GM12878 (cell line): ENCODE data around the gene ANKRD30A. TPM values are rescaled to one million over a fixed set of nuclear protein-coding genes. Genes with fewer than 3 reads are reported as not detected.

Source experiments
- ATAC-seq: fragments of 200-7000 bp; cut with Tn5 transposase; 3 replicates; pipeline ENCODE4 v1.9.1; 2020; ENCODE audit warnings: mild to moderate bottlenecking, moderate library complexity
- BruUV-seq: library from RNA; stranded (reverse); fragments of 400-500 nt; replicated peaks from 2 replicates; lab custom pipeline; 2021; lab: Mats Ljungman, UMichigan
- CTCF ChIA-PET: fragments of 300-600 bp; sonication (Branson Sonifier 250); formaldehyde crosslinking; extraction: SDS; loops from one replicate; lab custom pipeline; 2021; ENCODE audit warnings: inconsistent platforms; lab: Yijun Ruan, JAX
- POLR2A ChIA-PET: fragments of 350-600 bp; formaldehyde crosslinking; extraction: SDS; loops from one replicate; lab custom pipeline; 2021; ENCODE audit warnings: inconsistent platforms; lab: Charles Lee
- RAD21 ChIA-PET: fragments of 300-600 bp; sonication (Branson Sonifier 250); formaldehyde crosslinking; loops from one replicate; lab custom pipeline; 2023; ENCODE audit warnings: antibody characterized with exemption; ENCODE audit not compliant: unreplicated experiment; lab: Charles Lee
- SMC1A ChIA-PET: fragments of 300-600 bp; sonication (Branson Sonifier 250); formaldehyde crosslinking; loops from one replicate; lab custom pipeline; 2023; ENCODE audit not compliant: unreplicated experiment, uncharacterized antibody; lab: Charles Lee
- DNase-seq: peaks from one replicate; pipeline ENCODE4 v3.0.0-alpha.2; 2011; ENCODE audit warnings: low read depth, low spot score
- FAIRE-seq: peaks from 3 replicates; lab custom pipeline; 2011; peaks lifted over from hg19 to GRCh38; lab: Jason Lieb, UNC
- H2AFZ ChIP-seq: 2 replicates; pipeline ENCODE4 v1.6.0; 2011; ENCODE audit warnings: low read depth, low read length, control low read depth; ENCODE audit not compliant: control insufficient read depth
- H3K27ac ChIP-seq: 2 replicates; pipeline ENCODE4 v1.5.1; 2011; ENCODE audit warnings: control low read depth; ENCODE audit not compliant: control insufficient read depth, insufficient read depth
- H3K27me3 ChIP-seq, 2 experiments: replicated peaks in 1 of 2; 2 replicates each; pipeline versions ENCODE4 v1.6.0 to v1.6.1; 2011; ENCODE audit warnings: low read length in 1 of 2; ENCODE audit not compliant: control insufficient read depth in 2 of 2, insufficient read depth in 2 of 2
- H3K36me3 ChIP-seq, 2 experiments: 2 replicates each; pipeline ENCODE4 v1.5.1; 2011; ENCODE audit warnings: low read length in 1 of 2; ENCODE audit not compliant: control insufficient read depth in 2 of 2, insufficient read depth in 2 of 2
- H3K4me1 ChIP-seq: 2 replicates; pipeline ENCODE4 v1.6.1; 2011; ENCODE audit warnings: mild to moderate bottlenecking, low read length, moderate library complexity, mixed read lengths; ENCODE audit not compliant: control insufficient read depth, insufficient read depth
- H3K4me2 ChIP-seq: 2 replicates; pipeline ENCODE4 v1.6.0; 2011; ENCODE audit warnings: control low read depth; ENCODE audit not compliant: control insufficient read depth, insufficient read depth
- H3K4me3 ChIP-seq: fragments of 200-600 bp; sonication (generic); 2 replicates; pipeline ENCODE4 v1.5.1; 2016
- H3K79me2 ChIP-seq: 2 replicates; pipeline ENCODE4 v1.6.0; 2011; ENCODE audit warnings: low read length; ENCODE audit not compliant: control insufficient read depth, insufficient read depth
- H3K9ac ChIP-seq: 2 replicates; pipeline ENCODE4 v1.8.0; 2011; ENCODE audit warnings: low read length, control low read depth, mixed read lengths; ENCODE audit not compliant: control insufficient read depth, insufficient read depth
- H3K9me3 ChIP-seq: replicated peaks from 3 replicates; pipeline ENCODE4 v1.5.1; 2011; ENCODE audit warnings: mild to moderate bottlenecking, low read length; ENCODE audit not compliant: control insufficient read depth, insufficient read depth
- H4K20me1 ChIP-seq: 2 replicates; pipeline ENCODE4 v1.6.0; 2011; ENCODE audit not compliant: control insufficient read depth, insufficient read depth
- BCLAF1 ChIP-seq: fragments of 450-650 bp; IDR thresholded peaks from 2 replicates; pipeline ENCODE4 v1.6.1; 2017; ENCODE audit warnings: antibody characterized with exemption, mild to moderate bottlenecking, moderate library complexity
- CBX5 ChIP-seq: sonication (generic); IDR thresholded peaks from 2 replicates; pipeline ENCODE4 v1.6.1; 2016; ENCODE audit warnings: low read depth, moderate library complexity, mild to moderate bottlenecking, inconsistent platforms
- CREM ChIP-seq: IDR thresholded peaks from 2 replicates; pipeline ENCODE4 v1.6.1; 2014; ENCODE audit warnings: antibody characterized with exemption, low read depth
- DPF2 ChIP-seq: fragments of 450-650 bp; IDR thresholded peaks from 2 replicates; pipeline ENCODE4 v1.6.1; 2017; ENCODE audit warnings: mild to moderate bottlenecking
- KLF5 ChIP-seq: fragments of 450-650 bp; IDR thresholded peaks from 2 replicates; pipeline ENCODE4 v1.6.1; 2014; ENCODE audit warnings: mild to moderate bottlenecking; ENCODE audit not compliant: partially characterized antibody
- MAX ChIP-seq: IDR thresholded peaks from 2 replicates; pipeline ENCODE4 v1.6.1; 2012; ENCODE audit warnings: low read depth, low read length, improper control_type of control experiment
- PAX5 ChIP-seq: IDR thresholded peaks from 2 replicates; pipeline ENCODE4 v1.6.1; 2011; ENCODE audit warnings: low read depth, low read length, borderline replicate concordance
- PRDM15 ChIP-seq: fragments of 450-650 bp; formaldehyde crosslinking; IDR thresholded peaks from 2 replicates; pipeline ENCODE4 v1.4.0; 2020; ENCODE audit warnings: mild to moderate bottlenecking, moderate library complexity
- RAD21 ChIP-seq: IDR thresholded peaks from 2 replicates; pipeline ENCODE4 v1.6.1; 2011; ENCODE audit warnings: mild to moderate bottlenecking, low read depth, low read length, moderate library complexity; ENCODE audit not compliant: insufficient read depth
- RB1 ChIP-seq: fragments of 450-650 bp; formaldehyde crosslinking; IDR thresholded peaks from 2 replicates; pipeline ENCODE4 v1.6.1; 2017; ENCODE audit warnings: mild to moderate bottlenecking, borderline replicate concordance
- SP1 ChIP-seq: IDR thresholded peaks from one replicate; pipeline ENCODE4 v1.6.1; 2011; ENCODE audit warnings: low read depth, low read length
- STAT1 ChIP-seq: fragments of 450-650 bp; conservative IDR thresholded peaks from 2 replicates; pipeline ENCODE4 v1.6.1; 2014; ENCODE audit warnings: antibody characterized with exemption, mild to moderate bottlenecking
- YBX1 ChIP-seq: fragments of 450-650 bp; IDR thresholded peaks from 2 replicates; pipeline ENCODE4 v1.6.1; 2016; ENCODE audit warnings: antibody characterized with exemption
- ZNF592 ChIP-seq: fragments of 450-650 bp; IDR thresholded peaks from 2 replicates; pipeline ENCODE4 v1.6.1; 2017; ENCODE audit warnings: mild to moderate bottlenecking, moderate library complexity
- ZNF622 ChIP-seq: fragments of 450-650 bp; IDR thresholded peaks from 2 replicates; pipeline ENCODE4 v1.6.1; 2017; ENCODE audit warnings: mild to moderate bottlenecking, inconsistent platforms
- WGBS: methylation state at CpG from one replicate; pipeline ENCODE4 v1.1.6; 2016; ENCODE audit warnings: low lambda C conversion rate; ENCODE audit not compliant: insufficient replicate concordance, insufficient coverage; ENCODE audit errors: missing lambda C conversion rate; 5-methylcytosine and 5-hydroxymethylcytosine counted together
- in situ Hi-C: fragments of 300-500 bp; cut with MboI; formaldehyde crosslinking; loops from 9 replicates; pipeline ENCODE4 v1.14.3; 2018; ENCODE audit warnings: mixed read lengths
- intact Hi-C: fragments of 100-400 bp; cut with micrococcal nuclease; formaldehyde crosslinking; loops from one replicate; pipeline ENCODE4 v1.14.2; 2022; ENCODE audit not compliant: unreplicated experiment
- polyA plus RNA-seq, 11 experiments: library from polyadenylated mRNA; depleted of rRNA in 4 of 11; unstranded in 6 of 11; stranded (reverse) in 5 of 11; fragments of >200 nt; fragmentation: Nextera tagmentation in 4 of 11; fragmentation: Illumina TruSeq in 1 of 11; extraction: Ambion mirVana in 4 of 11; extraction: Trizol in 1 of 11; gene quantifications; 1 replicate in 1 of 11; 2 replicates in 10 of 11; pipeline versions ENCODE4 v1.2.1 to v1.2.3, GENCODE V29; 2011 to 2016; ENCODE audit warnings: inconsistent platforms in 2 of 11, missing spikeins in 2 of 11, low read depth in 1 of 11
- total RNA-seq, 4 experiments: library from RNA; depleted of rRNA in 3 of 4; stranded (reverse); fragments of >200 nt in 3 of 4; fragmentation: Illumina TruSeq in 1 of 4; extraction: Trizol in 1 of 4; gene quantifications; 2 replicates each; pipeline versions ENCODE4 v1.2.1 to v1.2.3, GENCODE V29; 2013 to 2021

Gene ANKRD30A
- total and polyA plus RNA-seq, 10 of the 15 experiments (the other 5 are each of a cell fraction or from before 2014, with no cell fraction given), result 0.22 to 3.4 (median 0.74) TPM

- H3K9ac ChIP-seq, result no peak overlapping the region
- ChIA-PET CTCF (interaction anchor here (0.6 kb wide), 1 partner anchor 289 kb away, joined by 3 read pairs; no protein-coding TSS in a partner anchor), SMC1A (interaction anchor here (1.0 to 1.4 kb wide), 2 partner anchors 14 to 77 kb away, joined by 3 read pairs; no protein-coding TSS in a partner anchor), RAD21 (interaction anchor here (0.7 kb wide), 1 partner anchor 57 kb away, joined by 3 read pairs; no protein-coding TSS in a partner anchor), POLR2A (no interaction called here)
- WGBS, result 15% methylated on average over 3 of the region's 3 CpGs
- no peaks in the 10 kb centered on the region for H3K79me2 ChIP-seq
- in situ Hi-C loops, result no loop called here
- no peak for DNase-seq
- H2AFZ ChIP-seq, result no peak overlapping the region
- no peak for ATAC-seq
- no peaks in the 10 kb centered on the region for H3K36me3 ChIP-seq
- H3K27ac ChIP-seq, result no peak overlapping the region
- H3K4me3 ChIP-seq, result no peak overlapping the region
- intact Hi-C loops, result no loop called here
- no peak overlapping the region for H3K4me2 ChIP-seq
- H3K9me3 ChIP-seq, result no peaks in the 10 kb centered on the region
- no peaks in the 10 kb centered on the region for H4K20me1 ChIP-seq
- no TSS peak for BruUV-seq
- no peak for FAIRE-seq
- H3K4me1 ChIP-seq, result no peaks in the 10 kb centered on the region
- no peaks in the 10 kb centered on the region for H3K27me3 ChIP-seq
- no peak for TF ChIP-seq STAT1
- no peak for TF ChIP-seq MAX
- no peak for TF ChIP-seq RB1
- TF ChIP-seq ZNF622, result no peak
- no peak for TF ChIP-seq KLF5
- no peak for TF ChIP-seq ZNF592
- no peak for TF ChIP-seq CBX5
- no peak for TF ChIP-seq PAX5
- TF ChIP-seq SP1, result no peak
- TF ChIP-seq YBX1, result no peak
- TF ChIP-seq DPF2, result no peak
- no peak for TF ChIP-seq CREM
- no peak for TF ChIP-seq RAD21
- TF ChIP-seq PRDM15 (CRISPR knock-in tag), result no peak
- no peak for TF ChIP-seq BCLAF1
These were observed 80.7 kb downstream of the ANKRD30A start for GRCh38 chr10:37206132-37206531.
